ENCODE results near the gene MYH11.

- TF ChIP-seq CTCF (IDR thresholded peaks at IDR 0.05) (no peak), POLR2A (IDR thresholded peaks at IDR 0.05) (no peak)
These were observed 25.7 kb upstream of the MYH11 start for GRCh38 chr16:15882563-15882962.

All from breast epithelium (tissue), 3 donors.